Prostate gland (tissue), 2 donors: ENCODE data around the gene CELSR3.

Experiments used
- CTCF ChIP-seq, 4 experiments: fragments of 200-600 bp in 2 of 4; fragments of 450-650 bp in 2 of 4; sonication (generic) in 2 of 4; IDR thresholded peaks; 1 replicate in 3 of 4; 2 replicates in 1 of 4; pipeline ENCODE4 v1.5.1; 2016 to 2019; ENCODE audit warnings: antibody characterized with exemption in 4 of 4, mild to moderate bottlenecking in 2 of 4, moderate library complexity in 2 of 4
- POLR2A ChIP-seq: fragments of 450-650 bp; IDR thresholded peaks from one replicate; pipeline ENCODE4 v1.6.1; 2016; ENCODE audit warnings: antibody characterized with exemption, mild to moderate bottlenecking

- TF ChIP-seq CTCF (IDR thresholded peaks at IDR 0.05) (no peak), POLR2A (no peak)
Observed at GRCh38 chr3:48599509-48600285, 63.0 kb downstream of the CELSR3 start.
